M059J (cell line): Measurements from ENCODE around the gene BICRA. TPM values are rescaled to one million over a fixed set of nuclear protein-coding genes. Genes with fewer than 3 reads are reported as not detected.
A peak's percentile ranks its signal among the peaks of the same experiment; 100 is the strongest.
"Not testable (repeated sequence)": the region's sequence is repeated elsewhere in the genome, so short reads cannot be mapped to it uniquely, and the experiment has no call there.

ENCODE experiments used
- DNase-seq: peaks from one replicate; pipeline ENCODE4 v3.0.0-alpha.2; 2012; ENCODE audit warnings: low read depth
- total RNA-seq: library from RNA; depleted of rRNA; stranded (reverse); fragments of >200 nt; shearing (Covaris generic); gene quantifications from 2 replicates; pipeline ENCODE4 v1.2.3, GENCODE V29; 2014

BICRA gene
- total RNA-seq, 1 experiment from 2014 or later: 5.3 TPM

DNA sequence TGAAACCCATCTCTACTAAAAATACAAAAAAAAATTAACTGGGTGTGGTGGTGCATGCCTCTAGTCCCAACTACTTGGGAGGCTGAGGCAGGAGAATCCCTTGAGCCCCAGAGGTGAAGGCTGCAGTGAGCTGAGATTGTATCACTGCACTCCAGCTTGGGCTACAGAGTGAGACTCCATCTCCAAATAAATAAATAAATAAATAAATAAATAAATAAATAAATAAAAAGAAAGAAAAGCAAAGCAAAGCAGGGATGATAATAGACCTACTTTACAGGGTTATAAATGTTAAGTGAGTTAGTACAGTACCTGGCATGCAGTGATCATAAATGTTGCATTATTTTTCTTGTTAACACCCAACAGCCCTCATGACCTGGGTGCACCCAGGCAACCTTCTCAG lies 105.9 kb downstream of the BICRA start:
- not testable (repeated sequence) for DNase-seq

- DNase-seq: peak; percentile 13
Observed at GRCh38 chr19:47716270-47716937, 107.5 kb downstream of the BICRA start.

DNA sequence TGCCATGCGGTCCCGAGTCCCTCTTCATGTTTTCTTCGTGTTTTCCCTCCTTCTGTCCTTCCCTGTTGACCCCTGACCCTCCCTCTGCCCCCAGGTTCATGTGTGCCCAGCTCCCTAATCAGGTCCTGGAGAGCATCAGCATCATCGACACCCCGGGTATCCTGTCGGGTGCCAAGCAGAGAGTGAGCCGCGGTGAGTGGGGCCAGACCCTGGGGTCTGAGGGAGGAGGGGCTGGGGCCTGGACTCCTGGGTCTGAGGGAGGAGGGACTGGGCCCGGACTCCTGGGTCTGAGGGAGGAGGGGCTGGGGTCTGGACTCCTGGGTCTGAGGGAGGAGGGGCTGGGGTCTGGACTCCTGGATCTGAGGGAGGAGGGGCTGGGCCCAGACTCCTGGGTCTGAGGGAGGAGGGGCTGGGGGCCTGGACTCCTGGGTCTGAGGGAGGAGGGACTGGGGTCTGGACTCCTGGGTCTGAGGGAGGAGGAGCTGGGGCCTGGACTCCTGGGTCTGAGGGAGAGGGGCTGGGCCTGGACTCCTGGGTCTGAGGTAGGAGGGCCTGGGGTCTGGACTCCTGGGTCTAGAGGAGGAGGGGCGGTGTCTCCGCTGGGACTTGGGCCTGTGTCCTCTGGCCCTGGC lies 109.6 kb downstream of the BICRA start:
- not testable (repeated sequence) for DNase-seq

DNA sequence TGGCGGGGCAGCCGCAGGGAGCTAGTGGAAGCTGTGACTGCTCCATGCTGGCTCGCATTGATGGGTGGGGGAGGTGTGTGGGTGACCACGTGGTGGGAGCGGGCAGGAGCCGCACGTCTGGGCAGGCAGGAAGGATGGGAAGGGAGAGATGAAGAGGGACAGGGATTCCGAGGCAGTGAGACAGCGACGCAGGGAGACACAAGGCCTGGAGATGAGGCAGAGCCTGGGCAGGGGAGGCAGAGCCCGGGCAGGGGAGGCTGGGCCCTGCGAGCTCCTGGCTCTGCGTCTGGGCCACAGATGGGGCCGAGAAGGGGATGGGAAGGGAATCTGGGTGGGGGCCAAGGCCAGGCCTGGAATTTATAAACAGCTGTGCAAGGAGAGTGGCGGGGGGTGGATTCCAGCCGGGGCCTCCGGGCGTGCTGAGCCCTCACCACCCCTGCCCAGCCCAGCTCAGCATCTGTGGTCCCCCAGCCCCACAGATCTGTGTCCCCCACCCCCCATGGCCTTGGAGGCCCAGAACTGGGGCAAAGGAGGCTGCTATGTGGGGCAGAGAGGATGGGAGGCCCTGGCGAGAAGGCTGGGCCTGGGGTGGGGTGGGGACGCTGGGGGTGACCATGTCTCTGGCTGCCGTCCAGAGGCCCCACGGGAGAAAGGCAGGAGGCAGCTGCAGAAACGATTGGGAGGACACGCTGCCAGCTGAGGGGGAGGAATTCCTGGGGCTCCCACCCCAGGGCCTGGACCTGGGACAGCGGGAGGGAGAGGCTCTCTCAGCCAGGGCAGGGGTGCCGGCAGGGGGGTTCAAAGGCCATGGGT lies 110.3 kb downstream of the BICRA start:
- peak; percentile 96 for DNase-seq

DNA sequence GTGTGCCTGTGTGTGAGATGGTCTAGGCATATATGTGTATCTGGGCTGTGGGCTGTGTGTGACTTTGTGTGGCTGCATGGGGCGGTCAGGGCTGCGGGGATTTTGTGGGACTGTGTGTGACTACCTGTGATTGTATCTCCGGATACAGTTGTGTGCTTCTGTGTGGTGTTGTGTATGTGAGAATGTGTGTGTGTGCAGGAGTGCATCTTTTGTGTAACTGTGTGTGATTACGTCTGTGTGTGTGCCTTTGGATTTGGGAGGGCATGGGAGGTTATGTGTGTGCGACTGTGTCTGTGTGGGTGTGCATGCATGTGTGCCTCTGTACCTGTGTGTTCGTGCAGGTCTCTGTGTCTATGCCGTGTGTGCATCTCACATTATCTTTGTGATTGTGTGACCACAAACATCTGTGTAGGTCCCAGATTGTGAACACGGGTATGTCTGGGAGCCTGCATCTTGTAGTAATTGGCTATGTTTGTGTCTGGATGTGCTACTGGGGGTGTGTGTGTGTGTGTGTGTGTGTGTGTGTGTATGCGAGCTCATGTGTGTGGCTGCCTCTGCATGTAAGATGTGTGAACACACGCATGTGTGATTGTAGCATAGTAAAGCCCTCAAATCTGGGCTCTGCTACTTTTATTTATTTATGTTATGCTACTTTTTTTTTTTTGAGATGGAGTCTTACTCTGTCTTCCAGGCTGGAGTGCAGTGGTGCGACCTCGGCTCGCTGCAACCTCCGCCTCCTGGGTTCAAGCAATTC lies 111.9 kb downstream of the BICRA start:
- DNase-seq: no peak

DNA sequence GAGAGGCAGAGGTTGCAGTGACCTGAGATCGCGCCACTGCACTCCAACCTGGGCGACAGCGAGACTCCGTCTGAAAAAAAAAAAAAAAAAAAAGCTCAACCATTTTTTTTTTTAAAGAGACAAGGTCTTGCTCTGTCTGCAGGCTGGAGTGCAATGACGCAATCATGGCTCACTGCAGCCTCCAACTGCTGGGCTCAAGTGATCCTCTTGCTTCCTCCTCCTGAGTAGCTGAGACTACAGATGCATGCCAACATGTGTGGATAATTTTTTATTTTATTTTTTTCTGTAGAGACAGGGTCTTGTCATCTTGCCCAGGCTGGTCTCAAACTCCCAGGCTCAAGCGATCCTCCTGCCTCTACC lies 114.6 kb downstream of the BICRA start:
- peak; percentile 75 for DNase-seq

GRCh38 chr19:47725759-47726401 lies 116.9 kb downstream of the BICRA start:
- DNase-seq: no peak

DNA sequence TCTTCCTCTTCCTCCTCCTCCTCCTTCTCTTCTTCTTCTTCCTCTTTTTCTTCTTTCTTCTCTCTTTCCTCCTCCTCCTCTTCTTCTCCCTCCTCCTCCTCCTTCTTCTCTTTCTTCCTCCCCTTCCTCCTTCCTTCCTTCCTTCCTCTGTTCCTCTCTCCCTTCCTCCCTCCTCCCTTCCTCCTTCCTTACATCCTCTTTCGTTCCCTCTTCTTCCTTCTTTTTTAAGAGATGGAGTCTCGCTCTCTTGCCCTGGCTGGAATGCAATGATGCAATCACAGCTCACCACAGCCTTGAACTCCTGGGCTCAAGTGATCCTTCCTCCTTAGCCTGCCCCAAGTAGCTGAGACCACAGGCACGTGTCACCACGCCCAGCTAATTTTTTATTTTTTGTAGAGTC lies 117.5 kb downstream of the BICRA start:
- DNase-seq: peak; percentile 74

GRCh38 chr19:47728295-47728694 lies 119.4 kb downstream of the BICRA start:
- DNase-seq: not testable (repeated sequence)

GRCh38 chr19:47729468-47729798 lies 120.5 kb downstream of the BICRA start:
- DNase-seq: peak; percentile 96

DNA sequence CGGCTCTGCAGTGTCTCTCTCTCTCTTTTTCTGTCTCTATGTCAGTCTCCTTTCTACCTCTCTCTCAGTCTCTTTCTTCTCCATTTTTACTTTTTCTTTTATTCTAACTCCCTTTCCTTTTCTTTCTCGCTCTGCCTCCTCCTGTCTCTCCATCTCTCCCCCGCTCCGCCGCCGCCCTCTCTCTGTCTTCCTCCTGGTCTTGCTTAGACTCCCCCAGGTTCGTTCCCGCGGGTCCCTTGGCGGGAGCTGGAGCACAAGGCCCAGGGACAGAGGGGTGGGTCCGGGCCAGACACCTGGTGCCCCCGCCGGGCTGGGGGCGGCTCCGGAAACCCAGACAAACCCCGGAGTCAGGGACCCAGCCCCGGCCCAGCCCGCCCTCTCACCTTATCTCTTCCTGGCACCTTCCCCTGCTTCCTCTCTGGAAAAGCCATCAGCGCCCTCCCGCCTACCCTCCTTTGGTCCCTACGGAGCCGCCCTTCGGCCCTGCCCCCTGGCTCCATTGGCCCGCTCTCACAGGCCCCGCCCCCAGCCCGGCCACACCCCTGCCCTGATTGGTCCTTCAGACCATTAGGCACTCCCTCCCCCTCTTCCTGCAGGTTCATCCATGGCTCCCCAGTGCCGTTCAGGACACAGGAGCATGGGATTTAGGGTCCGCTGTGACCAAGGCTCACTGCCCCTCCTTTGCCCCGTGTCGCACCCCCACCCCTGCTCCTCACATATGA lies 121.0 kb downstream of the BICRA start:
- no peak for DNase-seq

- no peak for DNase-seq
Observed at GRCh38 chr19:47730521-47730889, 121.6 kb downstream of the BICRA start.

GRCh38 chr19:47730910-47731309 lies 122.0 kb downstream of the BICRA start:
- DNase-seq: no peak

DNA sequence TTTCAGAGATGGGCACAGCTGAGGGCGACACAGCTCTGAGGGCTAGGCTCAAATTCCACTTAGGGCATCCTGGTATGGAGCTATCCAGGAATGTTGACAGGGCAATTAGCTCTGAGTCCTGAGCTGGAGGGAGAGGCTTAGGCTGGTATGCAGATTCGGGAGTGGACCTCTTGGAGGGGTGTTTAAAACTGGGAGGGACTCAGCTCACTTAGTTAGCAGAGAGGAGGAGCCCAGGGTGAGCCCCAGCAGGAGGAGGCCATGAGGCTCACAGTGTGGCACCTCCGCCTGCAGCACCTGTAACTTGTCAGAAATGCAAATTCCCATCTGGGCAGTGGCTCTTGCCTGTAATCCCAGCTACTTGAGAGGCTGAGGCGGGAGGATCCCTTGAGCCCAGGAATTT lies 126.2 kb downstream of the BICRA start:
- no peak for DNase-seq

- no peak for DNase-seq
Observed at GRCh38 chr19:47740866-47741519, 132.1 kb downstream of the BICRA start.

DNA sequence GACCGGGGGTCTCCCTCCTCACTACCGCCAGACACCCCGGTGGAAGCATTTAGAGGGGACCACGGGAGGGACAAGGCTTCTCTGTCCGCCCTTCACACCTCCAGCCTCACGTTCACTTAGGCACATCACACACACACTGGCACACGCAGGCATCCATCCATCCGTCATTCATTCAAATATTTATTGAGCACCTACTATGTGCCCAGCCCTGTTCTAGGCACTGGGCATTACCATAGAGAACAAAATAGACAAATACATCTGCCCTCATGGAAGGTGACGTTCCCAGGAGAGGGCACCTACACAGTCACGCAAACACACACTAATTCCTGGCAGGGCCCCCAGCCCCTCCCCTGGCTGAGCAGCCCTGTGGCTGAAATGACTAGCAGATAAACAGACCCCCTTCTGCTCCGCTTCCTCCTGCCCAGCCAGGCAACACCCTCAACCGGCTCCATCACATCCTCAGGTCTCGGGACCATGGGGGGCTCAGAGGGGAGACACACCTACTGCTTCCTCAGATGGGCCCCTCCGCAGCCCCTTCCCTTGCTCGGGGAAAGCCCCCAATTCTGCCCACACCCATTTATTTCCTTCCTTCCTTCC lies 132.7 kb downstream of the BICRA start:
- no peak for DNase-seq

DNA sequence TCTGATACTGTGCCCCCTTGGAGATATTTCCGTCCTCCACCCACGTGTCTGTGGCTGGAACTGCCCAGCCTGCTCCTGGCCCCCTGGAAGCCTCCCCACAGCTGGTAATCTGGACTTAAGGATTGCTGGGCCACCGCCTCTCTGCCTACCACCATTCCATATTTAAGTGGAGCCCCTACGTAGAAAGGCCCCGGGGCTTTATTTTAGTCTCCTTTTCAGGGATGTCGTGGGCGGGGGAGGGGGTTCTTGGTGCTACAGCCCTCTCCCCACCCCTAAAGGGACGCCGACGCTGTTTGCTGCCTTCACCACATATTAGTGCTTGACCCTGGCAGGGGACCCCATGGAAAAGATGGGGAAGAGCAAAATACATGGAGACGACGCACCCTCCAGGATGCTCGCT lies 133.7 kb downstream of the BICRA start:
- no peak for DNase-seq

DNA sequence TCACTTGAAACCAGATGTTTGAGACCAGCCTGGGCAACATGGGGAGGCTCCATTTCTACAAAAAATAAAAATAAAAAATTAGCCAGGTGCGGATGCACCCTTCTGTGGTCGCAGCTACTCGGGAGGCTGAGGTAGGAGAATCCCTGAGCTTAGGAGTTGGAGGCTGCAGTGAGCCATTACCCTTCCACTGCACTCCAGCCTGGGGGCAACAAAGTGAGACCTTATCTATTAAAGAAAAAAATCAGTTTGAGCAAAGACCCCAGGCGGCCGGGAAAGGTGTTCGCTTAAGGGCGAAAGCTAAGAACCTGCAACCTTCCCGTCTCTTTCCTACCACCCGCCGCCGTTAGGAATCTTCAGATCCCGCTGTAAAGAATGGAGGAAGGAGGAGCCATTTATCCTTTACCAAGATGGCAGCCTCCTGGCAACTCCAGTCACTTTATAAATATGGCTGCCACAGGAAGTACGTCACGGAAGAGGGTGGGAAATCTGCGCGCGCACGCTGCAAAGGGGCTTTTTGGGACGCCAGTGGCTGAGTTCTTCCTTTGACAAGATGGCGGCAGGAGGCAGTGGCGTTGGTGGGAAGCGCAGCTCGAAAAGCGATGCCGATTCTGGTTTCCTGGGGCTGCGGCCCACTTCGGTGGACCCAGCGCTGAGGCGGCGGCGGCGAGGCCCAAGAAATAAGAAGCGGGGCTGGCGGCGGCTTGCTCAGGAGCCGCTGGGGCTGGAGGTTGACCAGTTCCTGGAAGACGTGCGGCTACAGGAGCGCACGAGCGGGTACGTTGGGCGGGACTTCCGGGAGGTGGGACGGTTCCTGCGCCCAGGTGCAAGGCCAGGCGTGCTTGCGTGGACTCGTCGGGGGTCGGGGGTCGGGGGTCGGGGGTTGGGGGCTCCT lies 136.3 kb downstream of the BICRA start, which contains the start of gene NOP53:
TSS of gene NOP53 (plus strand) at position 537 of the 892 bp plus-strand sequence. CDS start at position 551, 14 bp downstream.
- peak; percentile 95 for DNase-seq

GRCh38 chr19:47746129-47746528 lies 137.2 kb downstream of the BICRA start:
- not testable (repeated sequence) for DNase-seq
